NCI-H446 treated with DMSO at 0.1 percent for 48 hours (cell line): Measurements from ENCODE around the gene TRMO.

Source experiments
- DNase-seq: peaks from one replicate; lab custom pipeline; 2025; lab: John Stamatoyannopoulos, UW

TRMO gene

DNA sequence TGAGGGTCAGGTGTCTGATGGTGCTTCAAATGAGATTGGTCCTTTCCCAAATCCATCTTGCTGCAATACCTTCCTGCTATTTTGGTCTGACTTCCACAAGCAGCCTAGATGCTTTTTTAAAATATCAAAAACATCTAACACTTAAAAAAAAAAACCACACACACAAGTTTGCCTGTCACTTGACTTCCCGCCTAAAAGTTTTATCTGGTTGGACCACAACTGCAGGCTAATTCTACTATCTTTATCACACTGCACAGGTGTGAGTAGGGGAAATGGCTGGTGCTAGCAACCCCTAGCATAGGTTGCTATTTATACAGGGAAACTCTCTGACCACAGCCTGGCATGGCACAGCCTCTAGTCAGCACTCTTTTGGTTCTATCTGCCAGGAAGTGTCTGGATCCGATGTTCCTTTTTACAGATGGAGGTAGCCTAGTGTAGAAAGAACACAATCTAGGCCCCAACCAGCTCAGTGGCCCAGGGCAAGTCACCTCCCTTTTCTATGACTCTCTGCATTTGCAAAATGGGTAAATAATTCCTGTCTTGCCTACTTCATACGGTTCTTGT is 15.9 kb upstream of the TRMO start, which contains the start of gene HEMGN:
HEMGN (minus strand) TSS at position 92 of the 564 bp plus-strand sequence; CDS start at position 56, 36 bp downstream.
- DNase-seq = no peak

GRCh38 chr9:97936998-97937397 is 14.7 kb upstream of the TRMO start:
- DNase-seq = no peak

DNA sequence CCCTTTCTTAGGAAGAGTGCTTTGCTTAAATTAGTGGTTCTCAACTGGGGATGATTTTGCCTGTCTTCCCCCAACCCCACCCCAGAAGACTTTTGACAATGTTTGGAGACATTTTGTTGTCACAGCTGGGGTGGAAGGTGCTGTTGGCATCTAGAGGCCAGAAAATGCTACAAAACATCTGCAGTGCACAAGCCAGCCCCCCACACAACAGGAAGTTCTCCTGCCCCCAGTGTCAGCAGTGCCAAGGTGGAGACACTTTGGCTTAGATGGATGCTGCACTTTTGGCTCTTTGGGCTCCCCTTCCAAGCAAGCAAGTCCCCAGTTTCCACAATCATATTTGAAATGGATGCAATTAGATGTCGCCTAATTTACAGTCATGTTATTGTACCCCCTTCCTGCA is 13.0 kb upstream of the TRMO start:
- DNase-seq = no peak

DNA sequence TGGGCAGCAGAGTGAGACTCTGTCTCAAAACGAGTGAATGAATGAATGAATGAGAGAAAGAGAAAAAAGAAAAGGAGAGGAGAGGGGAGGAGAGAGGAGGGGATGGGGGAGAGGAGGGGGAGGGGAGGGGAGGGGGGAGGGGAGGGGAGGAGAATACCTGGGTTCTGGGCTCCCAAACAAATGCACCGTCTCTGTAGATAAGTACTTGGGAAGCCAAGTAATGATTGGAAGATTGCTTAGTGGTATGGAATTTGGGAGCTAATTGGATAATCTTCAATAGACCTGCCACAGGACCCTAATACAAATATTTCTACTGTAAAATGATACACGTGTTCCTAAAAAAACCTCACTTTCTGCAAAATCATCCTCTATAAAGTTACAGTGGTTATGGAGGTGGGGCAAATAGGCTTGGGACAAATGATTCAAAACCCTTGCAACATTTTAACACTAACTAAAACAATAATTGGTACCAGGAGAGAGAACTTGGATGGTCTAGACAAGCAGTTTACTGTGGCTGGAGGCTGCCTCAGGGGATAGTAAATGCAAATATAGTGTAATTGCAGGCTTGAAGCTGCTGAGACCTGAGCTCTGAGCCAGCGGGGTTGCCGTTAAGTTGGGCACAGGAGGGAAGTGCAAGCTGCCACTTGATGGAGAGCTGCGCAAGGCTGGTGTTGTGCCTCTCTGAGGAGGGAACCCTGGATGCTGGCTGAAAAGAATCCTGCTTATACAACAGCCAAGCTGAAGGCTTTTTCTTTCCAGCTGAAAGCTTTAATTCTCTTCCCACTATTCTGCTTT is 12.2 kb upstream of the TRMO start:
- DNase-seq = no peak

GRCh38 chr9:97933297-97933998 is 11.1 kb upstream of the TRMO start:
- no peak for DNase-seq

DNA sequence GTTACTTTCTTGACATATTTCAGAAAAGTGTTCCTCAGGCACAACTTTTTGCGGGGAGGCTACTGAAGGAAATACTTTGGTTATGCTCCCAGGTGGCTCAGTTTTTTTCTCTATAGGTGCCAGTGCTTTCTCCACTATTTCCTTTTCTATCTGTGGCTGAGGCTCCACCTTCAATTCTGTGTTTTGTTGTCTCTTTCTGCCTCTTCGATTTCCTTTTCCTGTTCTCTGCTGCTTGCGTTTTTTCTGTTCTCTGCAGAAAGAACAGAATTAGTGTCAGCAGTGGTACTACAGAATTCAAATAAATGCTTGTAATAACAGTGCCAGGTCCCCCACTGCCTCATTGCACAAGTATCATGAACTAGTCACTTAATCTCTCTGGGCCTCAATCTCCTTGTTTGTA is 8.7 kb upstream of the TRMO start:
- no peak for DNase-seq

DNA sequence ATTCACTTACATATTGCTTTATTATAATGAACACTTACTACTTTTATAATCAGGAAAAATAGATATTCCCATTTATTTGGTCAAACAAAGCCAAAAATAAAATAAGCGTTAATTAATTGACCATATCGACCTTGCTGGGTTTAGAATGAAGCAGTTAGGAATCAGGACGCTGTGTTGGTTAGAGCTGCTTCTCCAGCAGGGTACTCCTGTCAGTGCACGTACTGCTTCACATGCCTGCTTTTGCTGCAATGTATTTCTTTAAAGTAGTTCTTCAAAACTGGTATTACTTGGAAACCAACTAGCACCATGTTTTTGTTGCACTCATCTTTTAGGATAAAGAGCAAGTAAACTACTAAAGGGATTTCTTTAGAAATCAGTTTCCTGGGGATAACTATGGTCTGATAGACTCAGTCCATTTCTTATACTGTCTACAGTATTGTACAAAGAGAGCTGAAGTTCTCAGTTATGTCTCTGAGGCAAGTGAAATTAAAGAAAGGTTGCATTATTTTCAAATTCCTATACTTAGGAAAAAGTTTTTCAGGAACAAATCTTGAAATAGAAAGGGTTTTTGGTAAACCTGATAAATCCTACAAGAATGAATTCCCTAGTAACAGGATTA is 6.8 kb upstream of the TRMO start:
- DNase-seq = no peak

GRCh38 chr9:97925497-97926334 is 3.4 kb upstream of the TRMO start:
- DNase-seq = no peak

GRCh38 chr9:97924386-97924785 is 2.1 kb upstream of the TRMO start:
- no peak for DNase-seq

DNA sequence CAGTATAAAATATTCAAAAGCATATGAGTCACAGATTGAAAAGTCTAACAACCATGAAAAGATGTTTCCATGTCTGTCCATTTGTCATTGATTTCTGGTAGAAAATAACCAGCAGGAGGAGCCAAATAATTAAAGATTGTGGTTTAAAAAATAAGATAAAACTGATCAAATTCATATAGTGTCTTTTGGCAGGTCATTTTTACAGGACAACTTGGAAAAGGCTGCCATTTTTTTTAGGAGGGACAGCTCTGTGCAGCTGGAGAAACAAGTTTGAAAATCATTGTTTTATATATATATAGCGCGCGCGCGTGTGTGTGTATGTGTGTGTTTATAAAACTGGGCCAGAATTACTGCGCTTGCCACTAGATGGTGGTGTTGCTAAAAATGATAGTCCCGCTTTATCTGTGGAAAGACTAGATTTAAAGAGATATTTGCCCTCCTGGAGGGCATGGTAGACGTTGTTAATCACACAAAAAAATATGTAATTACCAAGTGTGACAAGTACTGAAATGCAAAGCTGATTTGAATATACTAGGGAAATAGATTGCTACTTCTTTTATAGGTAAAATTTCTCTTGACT is 1.3 kb upstream of the TRMO start:
- DNase-seq = peak; percentile 71

GRCh38 chr9:97919217-97919813 is 3.0 kb downstream of the TRMO start:
- no peak for DNase-seq

GRCh38 chr9:97918611-97919010 is 3.7 kb downstream of the TRMO start:
- DNase-seq = no peak

DNA sequence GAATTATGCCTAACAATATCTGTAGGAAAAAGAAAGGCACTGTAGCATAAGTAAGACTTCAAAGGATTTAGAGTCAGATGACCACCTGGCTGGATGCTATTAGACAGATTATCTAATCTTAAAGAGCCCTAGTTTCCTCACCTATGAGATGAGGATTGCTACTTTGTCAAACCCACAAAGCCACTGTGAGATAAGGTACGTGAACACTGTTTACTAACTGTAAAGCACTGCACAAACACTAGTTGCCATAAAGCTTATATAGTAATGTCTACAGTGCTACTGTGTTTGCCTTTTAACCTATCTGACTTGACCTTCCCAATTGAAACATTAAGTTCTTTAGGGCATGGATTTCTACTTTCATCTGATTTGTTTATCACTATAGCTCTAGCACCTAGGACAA is 10.3 kb downstream of the TRMO start:
- no peak for DNase-seq

DNA sequence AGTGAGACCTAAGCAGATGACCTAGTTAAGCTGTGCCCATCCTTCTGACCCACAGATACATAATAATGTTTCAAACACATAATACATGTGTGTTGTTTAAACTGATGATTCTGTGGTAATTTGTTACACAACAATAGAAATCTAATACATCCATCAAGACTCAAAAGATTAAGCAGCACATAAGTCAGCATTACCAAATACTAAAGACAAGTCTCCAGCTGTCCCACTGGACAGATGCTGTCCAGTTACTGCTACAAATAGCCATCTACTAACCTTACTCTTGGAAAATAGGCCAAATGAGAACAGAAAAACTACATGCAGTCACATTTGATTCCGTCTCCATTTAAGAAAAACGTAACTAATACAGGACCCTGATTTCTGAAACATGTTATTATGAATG is 10.8 kb downstream of the TRMO start:
- DNase-seq = no peak

GRCh38 chr9:97910357-97910756 is 11.9 kb downstream of the TRMO start:
- no peak for DNase-seq

DNA sequence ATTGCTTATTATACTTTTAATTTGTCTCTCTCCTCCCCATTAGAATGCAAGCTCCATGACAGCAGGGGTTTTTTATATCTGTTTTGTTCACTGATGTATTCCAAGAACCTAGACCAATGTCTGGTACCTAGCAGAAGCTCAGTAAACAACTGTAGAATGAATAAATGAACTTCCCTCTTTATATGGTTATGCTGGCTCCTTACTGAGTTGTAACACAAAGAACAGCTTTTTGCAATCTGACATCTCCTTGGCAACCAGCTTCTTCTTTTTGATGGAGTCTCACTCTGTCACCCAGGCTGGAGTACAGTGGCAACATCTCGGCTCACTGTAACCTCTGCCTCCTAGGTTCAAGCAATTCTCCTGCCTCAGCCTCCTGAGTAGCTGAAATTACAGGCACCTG is 13.6 kb downstream of the TRMO start:
- DNase-seq = no peak

GRCh38 chr9:97907632-97908031 is 14.7 kb downstream of the TRMO start:
- DNase-seq = no peak

GRCh38 chr9:97907046-97907445 is 15.3 kb downstream of the TRMO start:
- no peak for DNase-seq

DNA sequence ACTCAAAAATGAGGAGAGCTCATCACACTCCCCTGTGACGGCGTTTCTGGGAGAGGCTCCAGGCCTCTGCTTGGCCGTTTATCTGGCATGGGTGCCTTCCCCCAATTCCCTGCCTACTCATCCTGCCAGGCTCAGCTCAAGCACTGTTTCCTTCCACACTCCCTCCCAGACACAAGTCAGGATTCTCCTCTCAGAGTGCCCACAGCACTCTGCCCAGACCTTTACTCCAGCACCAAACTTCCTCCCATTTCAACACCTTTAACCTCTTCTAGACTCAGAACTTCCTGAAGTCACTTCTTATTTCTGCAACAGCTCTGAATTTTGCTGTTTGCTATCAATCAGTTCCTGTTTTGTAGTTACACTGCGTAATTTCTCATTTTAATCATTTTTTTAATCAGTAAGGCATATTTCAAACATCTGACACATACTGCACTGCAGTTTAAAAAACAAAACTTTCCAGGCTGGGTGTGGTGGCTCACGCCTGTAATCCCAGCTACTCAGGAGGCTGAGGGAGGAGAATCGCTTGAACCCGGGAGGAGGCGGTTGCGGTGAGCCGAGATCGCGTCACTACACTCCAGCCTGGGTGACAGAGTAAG is 16.0 kb downstream of the TRMO start:
- DNase-seq = no peak

GRCh38 chr9:97905228-97905627 is 17.1 kb downstream of the TRMO start:
- DNase-seq = no peak

DNA sequence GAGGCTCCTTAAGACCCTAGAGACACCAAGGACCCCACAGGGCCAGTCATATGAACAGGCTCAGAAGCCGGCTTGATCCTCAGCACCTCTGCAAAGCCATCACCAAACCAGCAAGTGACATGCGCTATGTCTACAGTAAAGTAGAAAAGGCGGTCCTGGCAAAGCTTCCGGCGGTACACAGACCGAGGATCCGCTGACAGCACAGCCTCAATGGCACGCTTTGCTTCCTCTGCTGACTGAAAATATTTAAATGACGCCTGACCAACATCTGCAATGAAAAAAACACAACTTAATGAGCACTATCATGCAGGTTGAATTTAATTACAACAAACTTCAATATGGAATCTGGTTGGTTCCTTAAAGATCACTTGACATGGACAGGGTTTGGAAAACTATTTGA is 17.6 kb downstream of the TRMO start:
- DNase-seq = no peak
